Lower leg skin (tissue), 4 donors: Measurements from ENCODE around the gene CD99L2. TPM values are rescaled to one million over a fixed set of nuclear protein-coding genes. Genes with fewer than 3 reads are reported as not detected.
"Not testable (repeated sequence)": the region's sequence is repeated elsewhere in the genome, so short reads cannot be mapped to it uniquely, and the experiment has no call there.

Experiments used
- DNase-seq, 2 donors: peaks; one replicate each; pipeline ENCODE4 v3.0.0-alpha.2; 2019; ENCODE audit warnings: low spot score in 2 of 2
- H3K4me3 ChIP-seq: fragments of 200-600 bp; sonication (generic); 2 replicates; pipeline ENCODE4 v1.5.1; 2017; ENCODE audit warnings: mild to moderate bottlenecking, low read depth; ENCODE audit not compliant: poor library complexity, severe bottlenecking
- CTCF ChIP-seq, 3 donors: fragments of 450-650 bp; IDR thresholded peaks; one replicate each; pipeline ENCODE4 v1.5.1; 2016; ENCODE audit warnings: antibody characterized with exemption in 3 of 3, mild to moderate bottlenecking in 3 of 3, moderate library complexity in 2 of 3
- POLR2A ChIP-seq, 2 donors: fragments of 450-650 bp; IDR thresholded peaks; one replicate each; pipeline ENCODE4 v1.6.1; 2016 to 2017; ENCODE audit warnings: antibody characterized with exemption in 2 of 2, mild to moderate bottlenecking in 1 of 2, moderate library complexity in 1 of 2
- WGBS, 2 donors: methylation state at CpG; one replicate each; pipeline ENCODE4 v1.1.5; 2018; 5-methylcytosine and 5-hydroxymethylcytosine counted together
- intact Hi-C: fragments of 100-400 bp; cut with DNase I; formaldehyde crosslinking; loops from one replicate; pipeline ENCODE4 v1.15.0; 2023; ENCODE audit warnings: low total_unique reads
- total RNA-seq, 4 donors: library from RNA; depleted of rRNA; stranded (reverse); fragments of >200 nt; gene quantifications; one replicate each; pipeline ENCODE4 v1.1.0, GENCODE V29; 2016

CD99L2 gene
- total RNA-seq, 4 donors from 2014 or later: 7.5 to 26.8 (median 17.3) TPM

- WGBS, 2 donors: 41 to 80% methylated on average over 1 of the region's 1 CpG
- no peak for TF ChIP-seq POLR2A (IDR thresholded peaks at IDR 0.05)
- TF ChIP-seq CTCF (IDR thresholded peaks at IDR 0.05): no peak
- intact Hi-C loops: no loop called here
- DNase-seq: no peak
- H3K4me3 ChIP-seq: no peak overlapping the region
Observed at GRCh38 chrX:150833454-150834056, 64.9 kb downstream of the CD99L2 start.

GRCh38 chrX:150831863-150832262, 66.6 kb downstream of the CD99L2 start:
- WGBS, 2 donors: 66 to 76% methylated on average over 1 of the region's 1 CpG
- no peak for DNase-seq
- TF ChIP-seq POLR2A (IDR thresholded peaks at IDR 0.05) (no peak), CTCF (IDR thresholded peaks at IDR 0.05) (no peak)
- H3K4me3 ChIP-seq: no peak overlapping the region
- intact Hi-C loops: no loop called here

- 71 to 91% methylated on average over 5 of the region's 5 CpGs for WGBS, 2 donors
Observed at GRCh38 chrX:150828785-150829184, 69.7 kb downstream of the CD99L2 start.

GRCh38 chrX:150824352-150824751, 74.1 kb downstream of the CD99L2 start:
- H3K4me3 ChIP-seq, intact Hi-C loops, DNase-seq: not testable (repeated sequence)

More at GRCh38 chrX:150828785-150829184, 69.7 kb downstream of the CD99L2 start:
- DNase-seq: no peak
- no peak overlapping the region for H3K4me3 ChIP-seq
- intact Hi-C loops: no loop called here
- TF ChIP-seq POLR2A (IDR thresholded peaks at IDR 0.05) (no peak), CTCF (IDR thresholded peaks at IDR 0.05) (no peak)

- 97 to 100% methylated on average over 1 of the region's 1 CpG for WGBS, 2 donors
- H3K4me3 ChIP-seq, intact Hi-C loops, DNase-seq: not testable (repeated sequence)
Observed at GRCh38 chrX:150823826-150824225, 74.6 kb downstream of the CD99L2 start.

- TF ChIP-seq CTCF (IDR thresholded peaks at IDR 0.05): no peak
- no peak for TF ChIP-seq POLR2A (IDR thresholded peaks at IDR 0.05)
- H3K4me3 ChIP-seq: no peak overlapping the region
- intact Hi-C loops: no loop called here
- DNase-seq: no peak
- WGBS, 2 donors: 91 to 97% methylated on average over 2 of the region's 2 CpGs
Observed at GRCh38 chrX:150821971-150822370, 76.5 kb downstream of the CD99L2 start.

GRCh38 chrX:150813922-150814321, 84.5 kb downstream of the CD99L2 start:
- TF ChIP-seq CTCF (IDR thresholded peaks at IDR 0.05) (no peak), POLR2A (IDR thresholded peaks at IDR 0.05) (no peak)
- 70 to 72% methylated on average over 5 of the region's 5 CpGs for WGBS, 2 donors
- intact Hi-C loops: no loop called here
- no peak for DNase-seq
- no peak overlapping the region for H3K4me3 ChIP-seq
